Myocyte (in vitro differentiated cells): ENCODE data around the gene TEX22. TPM values are rescaled to one million over a fixed set of nuclear protein-coding genes. Genes with fewer than 3 reads are reported as not detected.
A peak's percentile ranks its signal among the peaks of the same experiment; 100 is the strongest.
"Not testable (repeated sequence)": the region's sequence is repeated elsewhere in the genome, so short reads cannot be mapped to it uniquely, and the experiment has no call there.

ENCODE experiments used
- DNase-seq: peaks from one replicate; pipeline ENCODE4 v3.0.0-alpha.2; 2012; ENCODE audit warnings: low read depth
- polyA plus RNA-seq: library from polyadenylated mRNA; unstranded; fragments of >200 nt; gene quantifications from one replicate; pipeline ENCODE4 v1.2.1, GENCODE V29; 2012; ENCODE audit warnings: missing spikeins
- total RNA-seq: library from RNA; depleted of rRNA; stranded (reverse); fragments of >200 nt; gene quantifications from 2 replicates; pipeline ENCODE4 v1.2.3, GENCODE V29; 2014

The TEX22 gene
- 0.10 and 0.32 TPM in 2 replicates for total RNA-seq
- 0.26 TPM for polyA plus RNA-seq

DNA sequence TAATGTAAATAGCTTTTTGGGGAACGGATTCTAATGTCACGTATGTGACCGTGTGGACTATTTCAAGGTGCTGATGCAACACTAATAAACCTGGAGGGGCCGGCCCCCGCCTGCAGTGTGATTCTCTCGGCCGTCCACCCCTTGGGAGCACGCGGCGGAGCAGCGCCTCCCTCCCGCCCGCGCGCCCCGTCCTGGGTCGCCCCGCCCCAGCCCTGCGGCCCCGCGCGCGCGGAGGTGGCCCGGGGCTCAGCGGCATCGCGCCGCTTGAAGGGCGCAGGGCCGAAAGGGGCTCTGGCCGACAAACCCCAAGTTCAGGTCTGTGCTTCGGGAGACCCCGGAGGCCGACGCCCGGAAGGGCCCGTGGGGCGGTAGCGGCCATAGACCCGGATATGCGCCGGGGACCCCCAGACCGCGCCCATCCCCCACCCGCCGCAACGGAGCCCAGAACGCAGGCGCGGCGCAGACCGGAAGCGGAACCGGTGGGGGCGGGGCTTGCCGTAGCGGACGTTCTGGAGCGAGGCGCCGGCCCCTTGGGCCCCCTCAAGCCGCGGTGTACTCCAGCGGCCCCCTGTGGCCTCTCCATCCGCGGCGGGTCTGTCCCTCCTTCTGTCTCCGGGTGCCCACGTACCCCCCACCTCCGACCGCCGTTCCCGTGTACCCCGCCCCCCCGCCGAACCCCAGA, at the start of gene TEX22:
TEX22 (plus strand) TSS at position 495 of the 682 bp plus-strand sequence. CDS start 803 bp downstream, outside the sequence.
- DNase-seq, result peak; percentile 82

- DNase-seq, result no peak
These were observed 49.2 kb upstream of the TEX22 start for GRCh38 chr14:105348945-105349699.

GRCh38 chr14:105349992-105350391, 48.3 kb upstream of the TEX22 start:
- DNase-seq, result no peak

DNA sequence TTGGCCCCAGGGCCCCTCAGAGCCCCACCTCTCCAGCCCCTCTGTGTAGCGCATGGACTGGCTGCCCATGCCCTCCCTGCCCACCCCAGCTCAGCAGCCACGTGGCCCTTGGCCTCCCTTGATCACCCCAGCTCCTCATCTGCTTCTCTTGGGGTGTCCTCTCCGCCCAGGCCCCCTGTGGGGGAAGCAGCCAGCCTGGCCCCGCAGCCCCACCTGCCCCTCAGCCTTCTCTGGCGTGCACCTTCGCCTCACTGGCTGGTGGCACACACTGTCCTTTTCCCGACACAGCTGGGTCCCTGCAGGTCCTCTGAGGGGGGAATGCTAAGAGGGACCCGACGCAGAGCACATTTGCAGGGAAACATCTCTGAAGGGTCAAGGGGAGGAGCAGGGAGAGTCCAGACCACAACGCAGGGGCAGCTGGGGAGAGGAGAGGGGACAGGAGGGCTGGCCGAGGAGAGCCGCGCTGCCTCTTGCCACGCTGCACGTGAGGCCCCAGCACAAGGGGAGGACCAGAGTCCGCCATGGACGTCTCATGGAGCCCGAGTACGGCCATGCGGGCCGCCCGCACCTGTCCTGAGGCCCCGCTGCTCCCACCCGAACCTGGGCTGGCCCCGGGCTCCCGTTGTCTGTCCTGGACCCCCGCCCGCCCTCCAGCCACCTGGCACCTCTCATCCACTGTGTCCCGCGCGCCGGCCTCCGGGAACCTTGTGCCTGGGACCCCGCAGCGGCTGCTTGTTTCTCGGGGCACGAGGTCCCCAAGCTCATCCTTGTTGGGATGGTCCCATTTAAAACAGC, 47.7 kb upstream of the TEX22 start:
- no peak for DNase-seq

GRCh38 chr14:105351410-105351809, 46.9 kb upstream of the TEX22 start:
- DNase-seq, result no peak

- peak; percentile 85 for DNase-seq
These were observed 46.2 kb upstream of the TEX22 start for GRCh38 chr14:105351920-105352851.

DNA sequence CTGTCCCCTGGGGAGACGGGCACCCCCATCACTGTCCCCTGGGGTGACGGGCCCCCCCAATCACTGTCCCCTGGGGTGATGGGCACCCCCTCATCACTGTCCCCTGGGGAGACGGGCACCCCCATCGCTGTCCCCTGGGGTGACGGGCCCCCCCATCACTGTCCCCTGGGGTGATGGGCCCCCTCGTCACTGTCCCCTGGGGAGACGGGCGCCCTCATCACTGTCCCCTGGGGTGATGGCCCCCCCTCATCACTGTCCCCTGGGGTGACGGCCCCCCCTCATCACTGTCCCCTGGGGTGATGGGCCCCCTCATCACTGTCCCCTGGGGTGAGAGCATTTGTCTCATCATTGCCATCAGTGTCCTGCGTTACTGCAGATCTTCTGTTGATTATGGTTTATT, 45.2 kb upstream of the TEX22 start:
- no peak for DNase-seq

GRCh38 chr14:105354541-105354940, 43.8 kb upstream of the TEX22 start:
- no peak for DNase-seq

GRCh38 chr14:105355049-105355575, 43.2 kb upstream of the TEX22 start:
- no peak for DNase-seq

DNA sequence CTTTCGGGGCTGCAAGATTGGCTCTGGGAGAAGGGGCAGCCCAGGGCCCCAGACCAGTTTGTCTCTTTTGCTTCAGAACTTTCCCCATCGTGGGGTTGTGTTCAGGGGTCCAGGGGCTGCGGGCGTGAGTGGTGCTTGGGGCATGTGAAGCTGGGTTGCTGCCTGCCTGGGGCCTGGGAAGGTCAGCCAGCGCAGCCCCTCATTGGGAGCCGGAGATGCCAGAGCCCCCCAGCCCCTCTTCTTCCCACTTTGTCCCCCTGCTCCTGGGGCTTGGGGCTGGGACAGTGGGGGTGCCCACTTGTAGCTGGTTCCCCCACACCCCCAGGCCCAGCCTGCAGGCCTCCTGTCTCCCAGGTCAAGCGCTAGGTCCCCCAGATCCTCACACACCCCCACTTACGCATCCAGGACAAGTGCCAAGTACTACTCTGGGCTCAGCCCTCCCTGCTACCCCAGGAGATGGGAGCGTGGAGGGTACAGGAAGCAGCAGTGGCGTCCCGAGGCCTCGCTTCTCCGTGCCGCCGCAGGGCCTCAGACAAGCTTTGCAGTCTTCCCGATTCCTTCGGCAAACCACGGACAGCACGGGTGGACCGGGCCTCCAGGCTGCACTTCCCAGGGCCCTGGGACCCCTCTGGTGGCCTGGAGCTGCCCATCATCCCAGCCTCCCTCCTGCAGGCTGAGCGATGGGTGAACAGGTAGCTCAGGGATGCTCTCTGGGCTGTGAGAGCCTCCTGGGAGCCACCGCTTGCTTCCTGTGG, 42.3 kb upstream of the TEX22 start:
- DNase-seq, result no peak

DNA sequence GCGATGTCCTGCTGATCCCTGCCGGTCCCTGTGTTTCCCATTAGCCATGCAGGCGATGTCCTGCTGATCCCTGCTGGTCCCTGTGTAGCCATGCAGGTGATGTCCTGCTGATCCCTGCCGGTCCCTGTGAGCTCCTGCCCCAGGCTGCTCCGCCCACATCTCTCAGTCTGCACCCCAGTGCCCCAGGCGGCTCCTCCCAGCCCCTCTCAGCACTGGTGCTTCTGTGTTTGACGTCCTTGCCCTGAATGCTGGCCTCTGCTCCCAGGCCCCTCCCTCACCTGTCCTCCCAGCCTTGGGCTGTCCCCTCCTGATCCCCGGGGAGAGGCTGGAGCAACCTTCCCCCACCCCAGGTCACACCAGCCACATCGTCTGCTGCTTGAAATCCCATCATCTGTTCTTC, 41.4 kb upstream of the TEX22 start:
- DNase-seq, result no peak

DNA sequence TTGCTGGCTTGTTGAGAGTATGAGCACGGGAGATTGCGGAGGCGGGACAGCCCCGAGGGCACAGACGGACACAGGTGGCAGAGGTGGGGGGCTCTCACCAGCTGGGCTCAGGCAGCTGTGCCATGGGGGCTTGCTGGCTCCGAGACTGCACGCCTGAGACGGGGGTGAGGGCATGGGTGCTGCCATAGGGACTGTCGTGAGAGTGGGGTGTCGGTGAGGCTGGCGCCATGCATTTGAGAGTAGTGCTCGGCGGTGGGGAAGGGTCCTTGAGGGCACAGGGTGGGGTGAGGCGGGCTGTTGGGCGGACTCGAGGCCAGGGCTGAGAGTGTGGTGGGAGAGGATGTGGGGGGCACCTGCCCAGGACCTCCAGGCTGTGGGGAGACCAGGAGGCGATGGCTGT, 40.7 kb upstream of the TEX22 start:
- no peak for DNase-seq

DNA sequence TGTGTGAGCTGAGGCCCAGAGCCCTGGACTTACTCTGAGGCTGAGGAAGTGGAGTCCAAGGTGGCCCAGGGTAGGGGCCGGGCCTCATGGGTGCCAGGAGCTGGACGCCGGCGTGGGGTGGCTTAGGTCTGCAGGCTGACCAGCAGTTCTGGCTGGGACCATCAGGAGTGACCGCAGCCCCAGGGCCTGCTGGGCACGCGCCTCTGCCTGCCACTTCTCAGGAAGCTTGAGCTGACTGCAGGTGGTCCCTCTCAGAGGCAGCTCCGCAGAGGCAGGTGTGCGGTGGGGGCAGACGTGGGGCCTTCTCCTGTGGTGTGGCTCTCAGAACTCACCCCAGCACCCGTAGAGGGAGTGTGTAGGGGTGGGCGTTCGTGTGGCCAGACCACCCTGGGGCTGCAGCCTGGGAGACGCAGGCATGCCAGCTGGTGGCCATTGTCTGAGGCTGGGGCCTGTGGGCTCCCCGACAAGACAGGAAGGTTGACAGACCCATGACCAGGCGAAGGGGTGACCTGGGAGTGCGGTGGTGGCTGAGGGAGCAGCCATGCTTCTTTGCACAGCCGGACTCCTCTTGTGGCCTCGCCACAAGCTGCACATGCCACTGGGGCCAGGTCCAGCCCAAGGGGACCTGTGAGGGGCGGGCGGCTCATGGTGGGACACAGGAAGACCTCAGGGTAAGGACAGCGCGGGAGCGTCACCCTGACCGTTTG, 40.0 kb upstream of the TEX22 start:
- no peak for DNase-seq

DNA sequence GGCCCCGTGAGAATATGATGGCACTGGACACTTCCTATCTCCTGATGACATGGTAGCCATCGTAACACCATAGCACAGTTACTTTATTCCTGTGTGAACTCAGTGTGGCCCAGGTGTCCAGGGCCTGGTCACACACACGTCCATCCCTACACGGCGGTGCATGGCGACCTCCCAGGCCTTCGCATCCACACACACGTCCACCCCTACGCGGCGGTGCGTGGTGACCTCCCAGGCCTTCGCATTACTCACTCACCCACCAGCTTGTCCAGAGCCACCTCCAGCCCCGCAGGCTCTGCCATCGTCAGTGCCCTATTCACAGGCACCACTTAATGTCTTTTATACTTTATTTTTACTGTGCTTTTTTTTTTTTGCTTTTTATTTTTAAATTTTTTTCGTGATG, 39.4 kb upstream of the TEX22 start:
- DNase-seq, result no peak

GRCh38 chr14:105361412-105361811, 36.9 kb upstream of the TEX22 start:
- DNase-seq, result not testable (repeated sequence)

- no peak for DNase-seq
These were observed 34.3 kb upstream of the TEX22 start for GRCh38 chr14:105363847-105364708.

GRCh38 chr14:105365101-105365500, 33.2 kb upstream of the TEX22 start:
- DNase-seq, result no peak

- no peak for DNase-seq
These were observed 32.7 kb upstream of the TEX22 start for GRCh38 chr14:105365681-105366080.
